OCI-LY1 (cell line): ENCODE data around the gene GAS1.

Source experiments
- CTCF ChIP-seq: fragments of 200-600 bp; sonication (generic), shearing (Covaris generic); IDR thresholded peaks from 2 replicates; pipeline ENCODE4 v1.5.1; 2017; ENCODE audit warnings: mild to moderate bottlenecking, antibody characterized with exemption, low read length, moderate library complexity, mixed read lengths
- EZH2 ChIP-seq: fragments of 200-600 bp; sonication (generic), shearing (Covaris generic); IDR thresholded peaks from 2 replicates; pipeline ENCODE4 v1.8.0; 2017; ENCODE audit warnings: borderline replicate concordance, mixed run types, mild to moderate bottlenecking, antibody characterized with exemption, low read length, moderate library complexity, mixed read lengths

DNA sequence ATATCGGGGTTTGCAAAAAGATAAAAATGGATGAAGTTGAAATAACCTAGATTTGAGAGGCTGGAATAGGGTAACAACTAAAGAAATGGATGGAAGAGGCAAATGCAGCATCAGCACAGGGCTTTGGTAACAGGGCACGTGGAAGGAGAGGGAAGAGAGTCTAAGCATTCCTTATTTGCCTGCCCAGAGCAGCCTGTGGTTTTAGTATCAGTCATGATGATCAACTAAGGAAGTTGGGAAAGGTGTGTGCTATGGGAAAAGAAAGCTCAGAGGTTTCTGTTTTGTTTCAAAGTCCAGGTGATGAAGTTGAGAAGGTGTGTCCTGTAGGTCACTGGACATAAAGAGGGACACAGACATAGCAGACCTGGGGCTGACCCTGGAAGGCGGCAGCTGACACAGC is 28.8 kb downstream of the GAS1 start:
- TF ChIP-seq CTCF (no peak), EZH2 (no peak)
